ENCODE measurements around the gene ANAPC2.

- TF ChIP-seq CTCF (conservative IDR thresholded peaks at IDR 0.05) (no peak), EZH2 (IDR thresholded peaks at IDR 0.05; ENCODE audit: low read depth) (no peak)
These were observed 16.4 kb upstream of the ANAPC2 start for GRCh38 chr9:137204731-137205125.

Measured in PC-9 (cell line).